IMR-90 (cell line): ENCODE data around the gene C2orf68. TPM values are rescaled to one million over a fixed set of nuclear protein-coding genes. Genes with fewer than 3 reads are reported as not detected.

ENCODE experiments used
- ATAC-seq: fragments of 200-7000 bp; cut with Tn5 transposase; 2 replicates; pipeline ENCODE4 v1.9.1; 2020; ENCODE audit warnings: low read depth, mild to moderate bottlenecking, moderate library complexity
- BruUV-seq: library from RNA; stranded (reverse); fragments of 400-500 nt; replicated peaks from 2 replicates; lab custom pipeline; 2021; lab: Mats Ljungman, UMichigan
- CTCF ChIA-PET: fragments of 300-600 bp; formaldehyde crosslinking; extraction: SDS; loops from one replicate; lab custom pipeline; 2021; ENCODE audit warnings: antibody characterized with exemption; lab: Yijun Ruan, JAX
- POLR2A ChIA-PET: fragments of 300-600 bp; sonication (Branson Sonifier 250); formaldehyde crosslinking; loops from one replicate; lab custom pipeline; 2022; ENCODE audit warnings: antibody characterized with exemption; ENCODE audit not compliant: unreplicated experiment; lab: Charles Lee
- DNase-seq: peaks from one replicate; pipeline ENCODE4 v3.0.0; 2013
- H2AFZ ChIP-seq: replicated peaks from 2 replicates; pipeline ENCODE3; 2013; ENCODE audit warnings: low read length, mild to moderate bottlenecking; ENCODE audit not compliant: poor library complexity
- H2AK5ac ChIP-seq: 2 replicates; pipeline ENCODE4 v1.6.1; 2013; ENCODE audit warnings: low read depth, low read length, inconsistent platforms
- H2AK9ac ChIP-seq: replicated peaks from 2 replicates; pipeline ENCODE3; 2013; ENCODE audit warnings: mild to moderate bottlenecking, low read depth, low read length, moderate library complexity; ENCODE audit not compliant: poor library complexity
- H2BK120ac ChIP-seq: 2 replicates; pipeline ENCODE4 v1.6.1; 2013; ENCODE audit warnings: low read depth, low read length, inconsistent platforms
- H2BK15ac ChIP-seq: 3 replicates; pipeline ENCODE4 v1.6.1; 2013; ENCODE audit warnings: low read depth, low read length, inconsistent platforms
- H2BK20ac ChIP-seq: 2 replicates; pipeline ENCODE4 v1.6.1; 2013; ENCODE audit warnings: low read depth, mild to moderate bottlenecking, inconsistent platforms, low read length, moderate library complexity
- H2BK5ac ChIP-seq: 2 replicates; pipeline ENCODE4 v1.6.1; 2013; ENCODE audit warnings: mild to moderate bottlenecking, low read depth, low read length, inconsistent platforms; ENCODE audit not compliant: poor library complexity, severe bottlenecking
- H3K14ac ChIP-seq: replicated peaks from 2 replicates; pipeline ENCODE4 v1.6.1; 2013; ENCODE audit warnings: low read depth, low read length, inconsistent platforms
- H3K18ac ChIP-seq: 2 replicates; pipeline ENCODE4 v1.6.1; 2013; ENCODE audit warnings: low read depth, low read length, control low read depth
- H3K23ac ChIP-seq: 2 replicates; pipeline ENCODE4 v1.6.1; 2013; ENCODE audit warnings: low read depth, low read length, inconsistent platforms
- H3K27ac ChIP-seq: 2 replicates; pipeline ENCODE4 v1.5.1; 2013; ENCODE audit warnings: mild to moderate bottlenecking, control low read depth, low read length; ENCODE audit not compliant: insufficient read depth
- H3K27me3 ChIP-seq: 2 replicates; pipeline ENCODE4 v1.6.1; 2013; ENCODE audit warnings: low read length; ENCODE audit not compliant: control insufficient read depth, insufficient read depth
- H3K36me3 ChIP-seq: 2 replicates; pipeline ENCODE4 v1.6.1; 2013; ENCODE audit warnings: low read length, mixed read lengths; ENCODE audit not compliant: control insufficient read depth, insufficient read depth
- H3K4ac ChIP-seq: 2 replicates; pipeline ENCODE4 v1.6.1; 2013; ENCODE audit warnings: low read depth, low read length, inconsistent platforms
- H3K4me1 ChIP-seq: 2 replicates; pipeline ENCODE4 v1.6.1; 2013; ENCODE audit warnings: low read length, mixed read lengths; ENCODE audit not compliant: control insufficient read depth, insufficient read depth
- H3K4me2 ChIP-seq: 2 replicates; pipeline ENCODE4 v1.6.1; 2013; ENCODE audit warnings: low read depth, mild to moderate bottlenecking, control low read depth, low read length, moderate library complexity
- H3K4me3 ChIP-seq: 2 replicates; pipeline ENCODE4 v1.5.1; 2013; ENCODE audit warnings: low read depth, mild to moderate bottlenecking, control low read depth, low read length, moderate library complexity; ENCODE audit not compliant: insufficient read depth
- H3K56ac ChIP-seq: 2 replicates; pipeline ENCODE4 v1.6.1; 2013; ENCODE audit warnings: low read length, inconsistent platforms; ENCODE audit not compliant: insufficient read depth; ENCODE audit errors: extremely low read depth
- H3K79me1 ChIP-seq, 2 experiments: 2 replicates each; pipeline ENCODE4 v1.6.1; 2013; ENCODE audit warnings: low read length in 2 of 2, inconsistent platforms in 1 of 2, low read depth in 1 of 2
- H3K9ac ChIP-seq: 2 replicates; pipeline ENCODE4 v1.6.1; 2013; ENCODE audit warnings: low read depth, low read length, control low read depth
- H3K9me1 ChIP-seq: 2 replicates; pipeline ENCODE4 v1.6.1; 2013; ENCODE audit warnings: low read length, inconsistent platforms; ENCODE audit not compliant: insufficient read depth
- H3K9me3 ChIP-seq: 2 replicates; pipeline ENCODE4 v1.6.1; 2013; ENCODE audit warnings: low read length; ENCODE audit not compliant: control insufficient read depth, insufficient read depth
- H4K20me1 ChIP-seq: 2 replicates; pipeline ENCODE4 v1.6.1; 2013; ENCODE audit warnings: low read length, inconsistent platforms; ENCODE audit not compliant: insufficient read depth
- H4K5ac ChIP-seq: 2 replicates; pipeline ENCODE4 v1.6.1; 2013; ENCODE audit warnings: mild to moderate bottlenecking, low read depth, low read length, control low read depth
- H4K8ac ChIP-seq, 2 experiments: 2 replicates each; pipeline ENCODE4 v1.6.1; 2013; ENCODE audit warnings: low read depth in 2 of 2, low read length in 2 of 2, control low read depth in 1 of 2, inconsistent platforms in 1 of 2
- H4K91ac ChIP-seq: 2 replicates; pipeline ENCODE4 v1.6.1; 2013; ENCODE audit warnings: low read depth, low read length, inconsistent platforms; ENCODE audit not compliant: insufficient read depth
- BHLHE40 ChIP-seq: fragments of 150-350 bp; IDR thresholded peaks from 2 replicates; pipeline ENCODE4 v1.6.1; 2016; ENCODE audit warnings: mild to moderate bottlenecking, low read depth, low read length
- CHD1 ChIP-seq: IDR thresholded peaks from 2 replicates; pipeline ENCODE4 v1.6.1; 2012; ENCODE audit warnings: low read depth, low read length, improper control_type of control experiment
- FOS ChIP-seq: fragments of 150-350 bp; IDR thresholded peaks from 2 replicates; pipeline ENCODE4 v1.6.1; 2016; ENCODE audit warnings: low read depth, low read length
- MAFK ChIP-seq: IDR thresholded peaks from 2 replicates; pipeline ENCODE4 v1.6.1; 2012; ENCODE audit warnings: low read depth, low read length, improper control_type of control experiment
- MXI1 ChIP-seq: IDR thresholded peaks from 2 replicates; pipeline ENCODE4 v1.6.1; 2012; ENCODE audit warnings: low read depth, mild to moderate bottlenecking, low read length, moderate library complexity, borderline replicate concordance
- NFE2L2 ChIP-seq: fragments of 150-350 bp; IDR thresholded peaks from 2 replicates; pipeline ENCODE4 v1.6.1; 2016; ENCODE audit warnings: low read depth, mild to moderate bottlenecking, low read length
- POLR2A ChIP-seq: IDR thresholded peaks from 2 replicates; pipeline ENCODE4 v1.6.1; 2012; ENCODE audit warnings: mild to moderate bottlenecking, low read depth, low read length
- RFX5 ChIP-seq: IDR thresholded peaks from 2 replicates; pipeline ENCODE4 v1.8.0; 2012; ENCODE audit warnings: low read depth, mild to moderate bottlenecking, low read length, moderate library complexity
- WGBS, 2 experiments: methylation state at CpG; one replicate each; pipeline versions ENCODE4 v1.1.5 to v1.1.7; 2013; ENCODE audit warnings: missing lambda C conversion rate in 2 of 2; ENCODE audit not compliant: insufficient read length in 1 of 2; ENCODE audit errors: extremely low coverage in 2 of 2; 5-methylcytosine and 5-hydroxymethylcytosine counted together
- dilution Hi-C: fragments of 300-500 bp; cut with HindIII; formaldehyde crosslinking; loops from one replicate; pipeline ENCODE4 v1.14.3; 2018; ENCODE audit warnings: low sequenced_read_pairs; ENCODE audit not compliant: unreplicated experiment
- in situ Hi-C: fragments of 300-500 bp; cut with MboI; formaldehyde crosslinking; loops from 3 replicates; pipeline ENCODE4 v1.14.3; 2019; ENCODE audit warnings: low sequenced_read_pairs, inconsistent platforms, mixed read lengths
- intact Hi-C: fragments of 100-400 bp; cut with micrococcal nuclease; formaldehyde crosslinking; loops from 2 replicates; pipeline ENCODE4 v1.10.0; 2022
- polyA plus RNA-seq, 3 experiments: library from polyadenylated mRNA; depleted of rRNA; stranded (reverse); fragments of >200 nt; gene quantifications; 2 replicates each; pipeline ENCODE4 v1.2.3, GENCODE V29; 2012; ENCODE audit warnings: low replicate concordance in 1 of 3
- total RNA-seq: library from RNA; depleted of rRNA; stranded (reverse); fragments of >200 nt; gene quantifications from 2 replicates; pipeline ENCODE4 v1.2.3, GENCODE V29; 2012
- TF ChIP-seq, protein P1 (sequence below): conservative IDR thresholded peaks from 2 replicates; pipeline ENCODE4 v1.5.1; 2012; ENCODE audit warnings: mild to moderate bottlenecking, low read depth, low read length, improper control_type of control experiment
- TF ChIP-seq, protein P2 (sequence below): fragments of 150-350 bp; IDR thresholded peaks from 2 replicates; pipeline ENCODE4 v1.6.1; 2017; ENCODE audit warnings: mild to moderate bottlenecking, antibody characterized with exemption, low read length, low read depth
- TF ChIP-seq, protein P3 (sequence below): fragments of 150-350 bp; IDR thresholded peaks from 2 replicates; pipeline ENCODE4 v1.6.1; 2016; ENCODE audit warnings: low read depth, mild to moderate bottlenecking, low read length, moderate library complexity, borderline replicate concordance

C2orf68 gene
- total and polyA plus RNA-seq, 2 of the 4 experiments (the other 2 are of a cell fraction): 6.8 to 10.1 TPM

DNA sequence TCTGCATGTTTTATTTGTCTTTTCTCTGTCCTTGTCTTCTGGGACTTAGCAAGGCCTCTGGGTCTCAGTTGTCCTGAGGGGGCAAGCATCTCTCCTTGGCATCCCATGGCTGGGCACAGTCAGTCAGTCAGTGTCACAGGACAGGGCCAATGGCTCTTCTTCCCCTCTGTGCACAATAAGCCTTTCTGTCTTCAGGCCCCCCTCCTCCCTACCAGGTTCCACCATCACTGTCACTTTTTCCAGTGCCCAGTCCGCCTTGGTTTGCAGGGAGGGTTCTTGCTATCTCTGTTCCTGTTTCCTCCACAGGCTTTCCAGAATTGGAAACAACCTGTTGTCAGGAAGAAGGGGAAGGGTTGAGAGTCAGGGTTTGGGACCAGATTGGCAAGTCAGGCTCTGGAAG, 29.4 kb downstream of the C2orf68 start:
- no peak overlapping the region for H2AK9ac ChIP-seq
- no peaks in the 10 kb centered on the region for H4K20me1 ChIP-seq
- ChIA-PET POLR2A (no interaction called here), CTCF (no interaction called here)
- no peak overlapping the region for H4K5ac ChIP-seq
- in situ Hi-C loops (no loop called here), intact Hi-C loops (no loop called here), dilution Hi-C loops (no loop called here)
- H3K4me1 ChIP-seq: peaks cover 36% of the 10 kb centered on the region
- ATAC-seq: no peak
- H3K4me2 ChIP-seq: no peak overlapping the region
- no CpG with 5 or more reads among the region's 1 CpG for WGBS, 2 experiments
- H3K14ac ChIP-seq: no peak overlapping the region
- no peak overlapping the region for H2AFZ ChIP-seq
- BruUV-seq: no TSS peak
- no peak overlapping the region for H3K23ac ChIP-seq
- no peak overlapping the region for H3K4me3 ChIP-seq
- no peak overlapping the region for H2BK20ac ChIP-seq
- no peak overlapping the region for H2BK5ac ChIP-seq
- TF ChIP-seq, protein P1, sequence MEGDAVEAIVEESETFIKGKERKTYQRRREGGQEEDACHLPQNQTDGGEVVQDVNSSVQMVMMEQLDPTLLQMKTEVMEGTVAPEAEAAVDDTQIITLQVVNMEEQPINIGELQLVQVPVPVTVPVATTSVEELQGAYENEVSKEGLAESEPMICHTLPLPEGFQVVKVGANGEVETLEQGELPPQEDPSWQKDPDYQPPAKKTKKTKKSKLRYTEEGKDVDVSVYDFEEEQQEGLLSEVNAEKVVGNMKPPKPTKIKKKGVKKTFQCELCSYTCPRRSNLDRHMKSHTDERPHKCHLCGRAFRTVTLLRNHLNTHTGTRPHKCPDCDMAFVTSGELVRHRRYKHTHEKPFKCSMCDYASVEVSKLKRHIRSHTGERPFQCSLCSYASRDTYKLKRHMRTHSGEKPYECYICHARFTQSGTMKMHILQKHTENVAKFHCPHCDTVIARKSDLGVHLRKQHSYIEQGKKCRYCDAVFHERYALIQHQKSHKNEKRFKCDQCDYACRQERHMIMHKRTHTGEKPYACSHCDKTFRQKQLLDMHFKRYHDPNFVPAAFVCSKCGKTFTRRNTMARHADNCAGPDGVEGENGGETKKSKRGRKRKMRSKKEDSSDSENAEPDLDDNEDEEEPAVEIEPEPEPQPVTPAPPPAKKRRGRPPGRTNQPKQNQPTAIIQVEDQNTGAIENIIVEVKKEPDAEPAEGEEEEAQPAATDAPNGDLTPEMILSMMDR: no peak
- TF ChIP-seq CHD1: no peak
- TF ChIP-seq BHLHE40: no peak
- TF ChIP-seq FOS: no peak
- no peak for TF ChIP-seq RFX5
- no peak for TF ChIP-seq MXI1
- TF ChIP-seq NFE2L2: no peak
- TF ChIP-seq, protein P2, sequence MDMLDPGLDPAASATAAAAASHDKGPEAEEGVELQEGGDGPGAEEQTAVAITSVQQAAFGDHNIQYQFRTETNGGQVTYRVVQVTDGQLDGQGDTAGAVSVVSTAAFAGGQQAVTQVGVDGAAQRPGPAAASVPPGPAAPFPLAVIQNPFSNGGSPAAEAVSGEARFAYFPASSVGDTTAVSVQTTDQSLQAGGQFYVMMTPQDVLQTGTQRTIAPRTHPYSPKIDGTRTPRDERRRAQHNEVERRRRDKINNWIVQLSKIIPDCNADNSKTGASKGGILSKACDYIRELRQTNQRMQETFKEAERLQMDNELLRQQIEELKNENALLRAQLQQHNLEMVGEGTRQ: no peak
- TF ChIP-seq MAFK: no peak
- TF ChIP-seq POLR2A: no peak
- TF ChIP-seq, protein P3, sequence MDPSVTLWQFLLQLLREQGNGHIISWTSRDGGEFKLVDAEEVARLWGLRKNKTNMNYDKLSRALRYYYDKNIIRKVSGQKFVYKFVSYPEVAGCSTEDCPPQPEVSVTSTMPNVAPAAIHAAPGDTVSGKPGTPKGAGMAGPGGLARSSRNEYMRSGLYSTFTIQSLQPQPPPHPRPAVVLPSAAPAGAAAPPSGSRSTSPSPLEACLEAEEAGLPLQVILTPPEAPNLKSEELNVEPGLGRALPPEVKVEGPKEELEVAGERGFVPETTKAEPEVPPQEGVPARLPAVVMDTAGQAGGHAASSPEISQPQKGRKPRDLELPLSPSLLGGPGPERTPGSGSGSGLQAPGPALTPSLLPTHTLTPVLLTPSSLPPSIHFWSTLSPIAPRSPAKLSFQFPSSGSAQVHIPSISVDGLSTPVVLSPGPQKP: no peak
- H3K79me1 ChIP-seq: peaks cover 0 to 24% of the 10 kb centered on the region in 2 experiments; a peak in 2 of 4 replicates
- H2AK5ac ChIP-seq: no peak overlapping the region
- no peak overlapping the region; the same call in 1 of the 2 replicates for H4K91ac ChIP-seq
- no peak overlapping the region for H3K9ac ChIP-seq
- no peaks in the 10 kb centered on the region for H3K27me3 ChIP-seq
- H3K36me3 ChIP-seq: no peaks in the 10 kb centered on the region
- H3K9me3 ChIP-seq: no peaks in the 10 kb centered on the region
- DNase-seq: no peak
- no peak overlapping the region; the same call in 1 of the 2 replicates for H3K4ac ChIP-seq
- no peak overlapping the region for H3K56ac ChIP-seq
- no peak overlapping the region for H3K18ac ChIP-seq
- H2BK15ac ChIP-seq: no peak overlapping the region
- H3K9me1 ChIP-seq: peaks cover 16% of the 10 kb centered on the region
- no peak overlapping the region for H2BK120ac ChIP-seq
- no peak overlapping the region for H3K27ac ChIP-seq
- no peak overlapping the region for H4K8ac ChIP-seq
